ENCODE measurements around the gene S1PR5. TPM values are rescaled to one million over a fixed set of nuclear protein-coding genes. Genes with fewer than 3 reads are reported as not detected.

S1PR5 gene
- total RNA-seq = 0.39 TPM in 1 of 2 replicates, not detected in the other

DNA sequence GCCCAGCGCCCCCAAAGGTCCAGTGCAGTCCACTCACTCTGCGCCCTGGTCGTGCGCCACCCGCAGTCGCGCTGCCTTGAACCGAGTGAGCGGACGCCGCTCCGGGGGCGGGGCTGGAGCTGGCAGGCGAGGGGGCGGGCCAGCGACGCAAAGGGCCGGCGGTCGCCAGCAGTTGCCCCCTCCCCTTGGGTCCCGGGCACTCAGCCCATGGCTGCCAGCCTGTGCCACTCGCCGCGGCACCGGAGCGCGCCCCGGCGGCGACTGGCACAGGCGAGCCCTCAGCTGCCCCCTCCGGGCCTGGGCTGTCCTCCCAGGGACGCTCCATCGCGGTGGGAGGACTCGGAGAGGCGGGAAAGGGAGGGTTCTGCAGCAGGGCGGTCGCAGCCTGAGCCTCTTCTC is at the start of gene S1PR5:
TSS of gene S1PR5 (minus strand) at position 87 of the 399 bp plus-strand sequence. CDS start 2,436 bp downstream, outside the sequence.

DNA sequence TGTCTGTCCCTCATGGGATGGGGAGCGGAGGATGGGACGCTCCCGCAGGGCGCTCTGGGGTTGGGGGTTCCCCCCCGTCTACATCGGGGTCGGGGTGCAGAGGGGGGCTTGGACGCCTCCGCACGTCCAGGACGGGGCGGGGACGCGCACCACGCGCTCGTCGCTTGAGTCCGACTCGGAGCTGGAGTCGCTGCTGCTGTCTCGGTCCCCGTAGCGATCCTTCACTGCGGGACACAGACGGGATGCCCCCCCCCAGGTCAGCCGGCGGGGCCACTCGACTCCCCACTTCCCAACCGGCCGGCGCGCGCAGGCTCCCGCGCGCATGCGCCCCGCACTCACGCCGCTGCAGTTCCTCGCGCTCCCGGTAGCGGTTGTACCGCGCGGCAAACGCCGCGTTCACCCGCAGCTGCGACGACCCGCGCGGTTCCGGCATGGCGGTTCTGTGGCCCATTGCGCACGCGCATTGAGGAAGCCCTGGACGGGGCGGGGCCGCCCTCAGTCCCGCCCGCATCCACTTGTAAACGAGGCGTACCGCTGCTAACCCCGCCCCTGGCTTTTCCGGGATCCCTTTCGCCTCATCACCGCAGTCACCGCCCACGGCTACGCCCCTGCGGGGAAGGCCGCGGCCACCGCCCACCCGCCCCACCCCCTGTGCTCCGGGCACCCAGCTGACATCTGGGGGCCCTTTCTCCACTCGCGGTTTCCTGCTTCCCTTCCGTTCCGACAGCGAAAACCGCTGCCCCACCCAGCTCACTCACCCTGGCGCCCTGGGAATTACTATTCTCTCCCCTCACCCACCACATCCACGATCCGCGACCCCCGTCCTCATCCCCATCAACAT is 48.5 kb upstream of the S1PR5 start, which contains the start of gene KRI1:
TSS of gene KRI1 (minus strand) at position 444 of the 841 bp plus-strand sequence. CDS start at position 433, 11 bp downstream.

DNA sequence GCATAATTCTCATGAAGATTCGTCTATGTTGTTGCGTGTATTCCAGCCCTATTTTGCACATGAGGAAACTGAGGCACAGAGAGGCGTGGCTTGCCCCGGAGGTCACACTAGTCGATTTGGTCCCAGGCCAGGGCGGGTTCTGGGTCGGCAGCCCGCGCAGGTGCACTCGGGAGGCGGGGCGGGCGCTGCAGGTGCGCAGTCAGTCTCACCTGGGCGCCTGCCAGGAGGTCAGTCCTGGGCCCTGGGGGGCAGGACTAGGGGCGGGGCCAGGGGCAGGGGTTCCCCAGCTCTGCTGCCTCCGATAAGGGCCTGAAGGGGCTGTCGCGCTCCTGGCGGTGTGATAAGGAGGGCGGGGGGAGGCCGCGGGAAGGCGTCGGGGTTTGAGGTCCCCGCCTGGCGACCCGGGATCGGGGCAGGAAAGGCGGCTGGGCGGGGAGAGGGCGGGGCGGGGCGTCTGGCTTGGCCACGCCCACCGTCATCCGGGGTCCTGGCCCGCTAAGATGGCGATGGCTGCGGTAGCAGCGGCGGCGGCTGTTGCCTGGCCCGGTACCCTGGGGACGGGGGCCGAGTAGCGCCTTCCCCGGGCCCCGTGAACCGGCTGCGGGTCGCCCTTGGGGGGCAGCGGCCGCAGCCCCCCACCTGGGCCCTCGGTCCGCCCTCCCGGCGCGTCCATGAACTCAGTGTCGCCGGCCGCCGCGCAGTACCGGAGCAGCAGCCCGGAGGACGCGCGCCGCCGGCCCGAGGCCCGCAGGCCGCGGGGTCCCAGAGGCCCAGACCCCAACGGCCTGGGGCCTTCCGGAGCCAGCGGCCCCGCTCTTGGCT is 26.4 kb upstream of the S1PR5 start, which contains the start of gene ATG4D:
TSS of gene ATG4D (plus strand) at position 485 of the 822 bp plus-strand sequence. CDS start at position 672, 187 bp downstream.

GRCh38 chr19:10503002-10503789 is 14.1 kb downstream of the S1PR5 start, which contains the start of gene KEAP1:
Gene KEAP1, minus strand, starts transcription at chr19:10503356. Its CDS starts 3,323 bp downstream, at chr19:10500033.

Small RNA genes lying within 50 kb of the gene (small RNA-seq; reads per million reads assigned to genes)
- not detected for gene MIR1238
- gene RNU7-140P = not detected

Other genes starting within 250 kb of the S1PR5 start
- gene ICAM1, start 246.3 kb downstream of the S1PR5 start, total RNA-seq = 0.87 and 1.2 TPM in 2 replicates
- gene ICAM4, start 230.5 kb downstream of the S1PR5 start, total RNA-seq = 0.22 and 2.4 TPM in 2 replicates
- 0.39 and 1.1 TPM in 2 replicates for gene ICAM5, start 227.5 kb downstream of the S1PR5 start, total RNA-seq
- 0.39 and 0.87 TPM in 2 replicates for gene ZGLP1, start 207.6 kb downstream of the S1PR5 start, total RNA-seq
- gene FDX2, start 201.4 kb downstream of the S1PR5 start, total RNA-seq = 10.6 and 20.5 TPM in 2 replicates
- gene RAVER1, start 183.9 kb downstream of the S1PR5 start, total RNA-seq = 9.8 and 19.5 TPM in 2 replicates
- gene ICAM3, start 177.8 kb downstream of the S1PR5 start, total RNA-seq = 5.7 and 5.9 TPM in 2 replicates
- 81.2 and 86.0 TPM in 2 replicates for gene TYK2, start 136.9 kb downstream of the S1PR5 start, total RNA-seq
- 98.9 and 126 TPM in 2 replicates for gene CDC37, start 113.9 kb downstream of the S1PR5 start, total RNA-seq
- gene PDE4A, start 96.9 kb downstream of the S1PR5 start, total RNA-seq = 0.87 and 1.6 TPM in 2 replicates
- 52.8 and 56.9 TPM in 2 replicates for gene KEAP1, start 14.1 kb downstream of the S1PR5 start, total RNA-seq
- 17.7 and 20.9 TPM in 2 replicates for gene ATG4D, start 26.5 kb upstream of the S1PR5 start, total RNA-seq
- 5.5 and 5.7 TPM in 2 replicates for gene KRI1, start 48.6 kb upstream of the S1PR5 start, total RNA-seq
- gene CDKN2D, start 51.5 kb upstream of the S1PR5 start, total RNA-seq = 0.76 and 2.4 TPM in 2 replicates
- 113 and 144 TPM in 2 replicates for gene AP1M2, start 69.9 kb upstream of the S1PR5 start, total RNA-seq
- 188 and 341 TPM in 2 replicates for gene SLC44A2, start 108.1 kb upstream of the S1PR5 start, total RNA-seq
- 92.7 and 115 TPM in 2 replicates for gene ILF3, start 136.9 kb upstream of the S1PR5 start, total RNA-seq
- 22.1 and 23.2 TPM in 2 replicates for gene QTRT1, start 184.0 kb upstream of the S1PR5 start, total RNA-seq
- gene DNM2, start 200.6 kb upstream of the S1PR5 start, total RNA-seq = 154 and 156 TPM in 2 replicates